Measurements from ENCODE around the gene GRK4. TPM values are rescaled to one million over a fixed set of nuclear protein-coding genes. Genes with fewer than 3 reads are reported as not detected.

Gene GRK4
- total and polyA plus RNA-seq, 10 of the 15 experiments (the other 5 are each of a cell fraction or from before 2014, with no cell fraction given): 1.1 to 4.0 (median 2.5) TPM

DNA sequence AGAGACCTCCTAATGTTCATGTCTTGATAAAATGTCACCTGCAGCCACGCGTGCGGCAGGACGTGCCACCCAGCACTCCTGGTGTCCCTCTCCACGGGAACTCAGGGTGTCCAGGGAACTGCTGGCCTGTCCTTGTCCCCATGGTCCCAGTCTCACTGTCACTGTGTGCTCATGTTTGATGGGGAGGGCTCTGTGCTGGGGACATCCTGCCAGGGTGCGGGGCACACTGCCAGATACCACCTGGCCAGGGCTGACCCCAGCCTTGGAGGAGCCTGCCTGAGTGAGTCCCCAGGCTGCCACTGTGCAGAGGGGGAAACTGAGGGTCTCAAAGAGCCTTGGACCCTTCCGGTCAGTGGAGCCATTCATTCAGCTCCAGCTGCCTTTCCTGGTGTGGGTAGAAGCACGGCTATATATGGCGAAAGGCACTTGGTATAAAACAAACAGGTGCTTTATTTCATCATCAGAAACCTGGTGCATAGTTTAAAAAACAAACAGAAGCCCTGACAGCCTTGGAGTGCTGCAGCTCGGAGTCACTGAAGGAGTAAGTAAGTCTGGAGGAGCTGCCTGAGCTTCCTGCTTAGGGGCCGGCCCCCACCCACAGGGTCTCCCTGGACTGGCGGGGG, 33.1 kb upstream of the GRK4 start:
- ATAC-seq (no peak), FAIRE-seq (no peak), DNase-seq (ENCODE audit: low read depth, low spot score) (no peak)
- no peak overlapping the region for H3K27ac ChIP-seq (ENCODE audit: control insufficient read depth, insufficient read depth)
- WGBS (ENCODE audit: insufficient coverage, insufficient replicate concordance, low lambda C conversion rate, missing lambda C conversion rate): 87% methylated on average over 12 of the region's 12 CpGs
- H3K9ac ChIP-seq (ENCODE audit: control insufficient read depth, insufficient read depth, low read length): no peak overlapping the region
- no peak for TF ChIP-seq BACH1 (IDR thresholded peaks at IDR 0.05; ENCODE audit: borderline replicate concordance)
- no peak for TF ChIP-seq SIN3A (IDR thresholded peaks at IDR 0.05; ENCODE audit: low read depth, low read length)
- TF ChIP-seq TAF1 (IDR thresholded peaks at IDR 0.05; ENCODE audit: borderline replicate concordance, low read depth, low read length): no peak
- TF ChIP-seq, protein P1, sequence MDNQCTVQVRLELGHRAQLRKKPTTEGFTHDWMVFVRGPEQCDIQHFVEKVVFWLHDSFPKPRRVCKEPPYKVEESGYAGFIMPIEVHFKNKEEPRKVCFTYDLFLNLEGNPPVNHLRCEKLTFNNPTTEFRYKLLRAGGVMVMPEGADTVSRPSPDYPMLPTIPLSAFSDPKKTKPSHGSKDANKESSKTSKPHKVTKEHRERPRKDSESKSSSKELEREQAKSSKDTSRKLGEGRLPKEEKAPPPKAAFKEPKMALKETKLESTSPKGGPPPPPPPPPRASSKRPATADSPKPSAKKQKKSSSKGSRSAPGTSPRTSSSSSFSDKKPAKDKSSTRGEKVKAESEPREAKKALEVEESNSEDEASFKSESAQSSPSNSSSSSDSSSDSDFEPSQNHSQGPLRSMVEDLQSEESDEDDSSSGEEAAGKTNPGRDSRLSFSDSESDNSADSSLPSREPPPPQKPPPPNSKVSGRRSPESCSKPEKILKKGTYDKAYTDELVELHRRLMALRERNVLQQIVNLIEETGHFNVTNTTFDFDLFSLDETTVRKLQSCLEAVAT (IDR thresholded peaks at IDR 0.05): no peak
- TF ChIP-seq TCF12 (IDR thresholded peaks at IDR 0.05; ENCODE audit: low read depth, low read length): no peak
- TF ChIP-seq BRCA1 (IDR thresholded peaks at IDR 0.05; ENCODE audit: low read depth, low read length): no peak
- intact Hi-C loops (cut with micrococcal nuclease; ENCODE audit: unreplicated experiment) (loop anchor here (5.0 kb wide), 2 partner anchors 78 to 168 kb away; no protein-coding TSS in a partner anchor), in situ Hi-C loops (cut with MboI) (loop anchor here (25.0 kb wide), 1 partner anchor 168 kb away; the partner anchor contains the start of gene TNIP2)
- no peaks in the 10 kb centered on the region for H3K27me3 ChIP-seq (replicated peaks in 1 of 2; ENCODE audit: control insufficient read depth in 2 of 2, insufficient read depth in 2 of 2, low read length in 1 of 2)
- peaks cover 18% of the 10 kb centered on the region for H3K4me1 ChIP-seq (ENCODE audit: control insufficient read depth, insufficient read depth, low read length)
- H3K9me3 ChIP-seq (replicated peaks; ENCODE audit: control insufficient read depth, insufficient read depth, low read length): no peaks in the 10 kb centered on the region
- no peaks in the 10 kb centered on the region for H4K20me1 ChIP-seq (ENCODE audit: control insufficient read depth, insufficient read depth)
- H2AFZ ChIP-seq (ENCODE audit: control insufficient read depth, low read depth, low read length): no peak overlapping the region
- peaks cover 14 to 24% of the 10 kb centered on the region in 2 experiments for H3K36me3 ChIP-seq (ENCODE audit: control insufficient read depth in 2 of 2, insufficient read depth in 2 of 2, low read length in 1 of 2)
- H3K4me3 ChIP-seq: no peak overlapping the region
- RAD21 ChIA-PET (ENCODE audit: unreplicated experiment): no interaction called here
- H3K79me2 ChIP-seq (ENCODE audit: control insufficient read depth, insufficient read depth, low read length): peaks cover 35% of the 10 kb centered on the region
- SMC1A ChIA-PET (ENCODE audit: uncharacterized antibody, unreplicated experiment): no interaction called here
- CTCF ChIA-PET: no interaction called here
- BruUV-seq (replicated peaks): no TSS peak
- POLR2A ChIA-PET: no interaction called here
- no peak overlapping the region for H3K4me2 ChIP-seq (ENCODE audit: control insufficient read depth, insufficient read depth)
